ENCODE measurements around the gene LMLN. TPM values are rescaled to one million over a fixed set of nuclear protein-coding genes. Genes with fewer than 3 reads are reported as not detected.

LMLN gene
- total RNA-seq, 3 donors from 2014 or later: 3.9 to 12.0 (median 5.0) TPM

GRCh38 chr3:198028718-198029117, 68.7 kb downstream of the LMLN start:
- H3K4me1 ChIP-seq: no peaks in the 10 kb centered on the region
- no peaks in the 10 kb centered on the region for H3K36me3 ChIP-seq
- no peak overlapping the region for H3K4me3 ChIP-seq
- intact Hi-C loops (cut with DNase I; ENCODE audit: low total_unique reads): no loop called here
- no peak overlapping the region for H3K27ac ChIP-seq
- no peaks in the 10 kb centered on the region for H3K9me3 ChIP-seq
- no peak for TF ChIP-seq CTCF (IDR thresholded peaks at IDR 0.05)
- no peak for TF ChIP-seq POLR2A (IDR thresholded peaks at IDR 0.05)
- no peak for TF ChIP-seq POLR2AphosphoS5 (IDR thresholded peaks at IDR 0.05)
- no peak for DNase-seq (ENCODE audit: low spot score in 2 of 2)
- no peaks in the 10 kb centered on the region for H3K27me3 ChIP-seq

- no peak overlapping the region for H3K27ac ChIP-seq
- no peak overlapping the region for H3K4me3 ChIP-seq
- H3K4me1 ChIP-seq: no peaks in the 10 kb centered on the region
- TF ChIP-seq POLR2A (IDR thresholded peaks at IDR 0.05) (no peak), POLR2AphosphoS5 (IDR thresholded peaks at IDR 0.05) (no peak), CTCF (IDR thresholded peaks at IDR 0.05) (no peak)
- no peaks in the 10 kb centered on the region for H3K36me3 ChIP-seq
- H3K9me3 ChIP-seq: no peaks in the 10 kb centered on the region
- no peak for DNase-seq (ENCODE audit: low spot score in 2 of 2)
- no peaks in the 10 kb centered on the region for H3K27me3 ChIP-seq
- intact Hi-C loops (cut with DNase I; ENCODE audit: low total_unique reads): no loop called here
These were observed 70.1 kb downstream of the LMLN start for GRCh38 chr3:198030125-198030524.

GRCh38 chr3:198030726-198031125, 70.7 kb downstream of the LMLN start:
- H3K9me3 ChIP-seq: no peaks in the 10 kb centered on the region
- H3K27me3 ChIP-seq: no peaks in the 10 kb centered on the region
- DNase-seq (ENCODE audit: low spot score in 2 of 2): no peak
- H3K27ac ChIP-seq: no peak overlapping the region
- H3K4me1 ChIP-seq: no peaks in the 10 kb centered on the region
- no peak overlapping the region for H3K4me3 ChIP-seq
- no peaks in the 10 kb centered on the region for H3K36me3 ChIP-seq
- intact Hi-C loops (cut with DNase I; ENCODE audit: low total_unique reads): no loop called here
- no peak for TF ChIP-seq CTCF (IDR thresholded peaks at IDR 0.05)

GRCh38 chr3:198032039-198032936, 72.3 kb downstream of the LMLN start:
- no peaks in the 10 kb centered on the region for H3K27me3 ChIP-seq
- TF ChIP-seq CTCF (IDR thresholded peaks at IDR 0.05) (no peak), POLR2AphosphoS5 (IDR thresholded peaks at IDR 0.05) (no peak)
- no peaks in the 10 kb centered on the region for H3K36me3 ChIP-seq
- H3K27ac ChIP-seq: no peak overlapping the region
- no peaks in the 10 kb centered on the region for H3K4me1 ChIP-seq
- DNase-seq (ENCODE audit: low spot score in 2 of 2): no peak
- H3K9me3 ChIP-seq: no peaks in the 10 kb centered on the region
- H3K4me3 ChIP-seq: no peak overlapping the region
- intact Hi-C loops (cut with DNase I; ENCODE audit: low total_unique reads): no loop called here

GRCh38 chr3:198043119-198043518, 83.1 kb downstream of the LMLN start:
- no peak for DNase-seq (ENCODE audit: low spot score in 2 of 2)
- Histone ChIP-seq H3K36me3 (no peaks in the 10 kb centered on the region), H3K9me3 (no peaks in the 10 kb centered on the region), H3K27ac (no peak overlapping the region), H3K4me3 (no peak overlapping the region), H3K4me1 (no peaks in the 10 kb centered on the region), H3K27me3 (no peaks in the 10 kb centered on the region)
- intact Hi-C loops (cut with DNase I; ENCODE audit: low total_unique reads): no loop called here
- TF ChIP-seq CTCF (IDR thresholded peaks at IDR 0.05): no peak
- TF ChIP-seq POLR2AphosphoS5 (IDR thresholded peaks at IDR 0.05): no peak

Measured in breast epithelium (tissue), 4 donors.